Germinal center (tissue), 1 donor: ENCODE data around the gene LYPD8.
"Not testable (repeated sequence)": the region's sequence is repeated elsewhere in the genome, so short reads cannot be mapped to it uniquely, and the experiment has no call there.

ENCODE experiments used
- DNase-seq: peaks from one replicate; pipeline ENCODE4 v3.0.0; 2012; ENCODE audit warnings: mixed read lengths, low spot score

Gene LYPD8, protein sequence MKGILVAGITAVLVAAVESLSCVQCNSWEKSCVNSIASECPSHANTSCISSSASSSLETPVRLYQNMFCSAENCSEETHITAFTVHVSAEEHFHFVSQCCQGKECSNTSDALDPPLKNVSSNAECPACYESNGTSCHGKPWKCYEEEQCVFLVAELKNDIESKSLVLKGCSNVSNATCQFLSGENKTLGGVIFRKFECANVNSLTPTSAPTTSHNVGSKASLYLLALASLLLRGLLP

DNA sequence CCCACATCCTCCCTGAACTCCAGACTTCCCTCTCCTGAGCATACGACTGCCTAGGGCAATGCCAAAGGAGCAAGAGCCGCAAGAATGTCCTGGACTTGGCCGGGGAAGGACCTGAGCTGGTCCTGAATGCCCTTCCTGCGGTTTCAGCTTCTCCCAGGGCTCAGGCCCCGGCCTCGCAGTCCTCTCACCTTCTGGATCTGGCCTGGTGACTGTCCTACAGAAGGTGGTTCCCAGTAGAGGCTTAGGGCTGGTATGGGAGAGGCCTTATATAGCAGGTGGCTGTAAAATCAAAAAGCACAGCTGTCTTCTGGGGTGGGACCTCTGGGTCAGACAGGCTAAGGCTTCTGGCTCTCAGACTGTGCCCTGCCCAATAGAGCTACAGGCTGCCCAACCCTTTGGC, at the start of gene LYPD8:
TSS of gene LYPD8 (minus strand) at position 243 of the 400 bp plus-strand sequence. CDS start 4,678 bp downstream, outside the sequence.
- no peak for DNase-seq

DNA sequence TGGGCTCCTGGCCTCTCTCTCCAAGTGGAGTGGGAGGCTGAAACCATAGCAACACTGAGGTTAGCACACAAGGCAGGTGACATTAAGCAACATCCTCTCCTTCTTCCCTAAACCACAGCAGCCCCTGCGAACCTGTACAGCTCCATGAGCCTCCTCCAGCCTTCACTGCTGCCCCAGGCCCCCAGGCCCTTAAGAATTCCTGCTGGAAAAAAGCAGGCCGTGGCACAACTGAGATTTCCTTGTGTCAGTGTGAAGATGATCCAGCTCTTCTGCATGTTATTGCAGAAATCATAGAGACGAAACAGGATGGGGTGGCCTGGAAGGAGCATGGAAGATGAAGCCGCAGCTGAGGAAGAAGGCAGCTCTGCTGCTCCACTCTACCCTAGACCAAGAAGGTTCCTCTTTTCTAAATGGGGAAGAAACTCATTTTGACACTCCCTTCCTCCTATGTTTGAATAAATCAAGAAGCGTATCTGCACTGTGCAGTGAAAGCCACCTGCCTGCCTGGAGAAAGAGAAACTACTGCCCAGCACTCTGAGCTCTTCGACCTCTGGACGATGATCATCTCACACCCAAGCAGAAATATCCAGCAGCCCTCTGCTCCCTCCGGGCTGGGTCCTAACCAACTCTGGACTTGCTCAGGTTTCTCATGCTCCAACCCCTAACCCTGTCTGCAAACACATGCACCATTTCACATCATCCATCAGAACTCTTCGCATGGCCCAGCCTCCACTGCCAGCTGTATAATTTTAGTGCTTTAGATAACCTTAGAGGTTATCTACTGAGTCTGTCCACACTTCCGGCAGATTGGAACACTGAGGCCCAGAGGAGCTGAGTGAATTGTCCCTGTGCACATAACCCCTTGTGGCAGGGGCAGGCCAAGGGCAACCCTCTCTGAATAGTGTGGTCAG, 49.5 kb upstream of the LYPD8 start:
- peak; percentile 77 for DNase-seq

DNA sequence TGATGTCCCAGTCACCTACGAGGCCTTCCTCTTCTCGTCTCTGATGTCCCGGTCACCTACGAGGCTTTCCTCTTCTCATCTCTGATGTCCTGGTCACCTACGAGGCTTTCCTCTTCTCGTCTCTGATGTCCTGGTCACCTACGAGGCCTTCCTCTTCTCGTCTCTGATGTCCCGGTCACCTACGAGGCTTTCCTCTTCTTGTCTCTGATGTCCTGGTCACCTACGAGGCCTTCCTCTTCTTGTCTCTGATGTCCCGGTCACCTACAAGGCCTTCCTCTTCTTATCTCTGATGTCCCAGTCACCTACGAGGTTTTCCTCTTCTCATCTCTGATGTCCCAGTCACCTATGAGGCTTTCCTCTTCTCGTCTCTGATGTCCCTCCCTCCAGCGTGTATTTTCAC, 47.9 kb upstream of the LYPD8 start:
- DNase-seq: not testable (repeated sequence)

DNA sequence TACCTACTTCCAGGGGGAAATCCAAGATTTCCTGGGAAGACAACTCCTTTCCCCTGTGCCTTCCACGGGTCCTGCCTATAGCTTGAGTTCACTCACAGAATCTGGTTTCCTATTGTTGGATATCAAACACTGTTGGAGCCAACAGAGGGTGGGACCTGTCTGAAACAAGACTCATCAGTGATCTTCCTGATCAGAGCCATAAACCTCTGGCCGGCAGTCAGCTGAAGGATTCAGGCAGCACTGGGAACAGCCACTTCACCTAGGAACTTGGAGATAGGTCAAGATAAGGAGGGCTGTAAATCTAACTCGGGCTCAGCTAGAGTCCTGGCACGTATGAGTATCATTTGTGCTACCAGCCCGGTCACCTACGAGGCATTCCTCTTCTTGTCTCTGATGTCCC, 46.9 kb upstream of the LYPD8 start:
- DNase-seq: no peak

DNA sequence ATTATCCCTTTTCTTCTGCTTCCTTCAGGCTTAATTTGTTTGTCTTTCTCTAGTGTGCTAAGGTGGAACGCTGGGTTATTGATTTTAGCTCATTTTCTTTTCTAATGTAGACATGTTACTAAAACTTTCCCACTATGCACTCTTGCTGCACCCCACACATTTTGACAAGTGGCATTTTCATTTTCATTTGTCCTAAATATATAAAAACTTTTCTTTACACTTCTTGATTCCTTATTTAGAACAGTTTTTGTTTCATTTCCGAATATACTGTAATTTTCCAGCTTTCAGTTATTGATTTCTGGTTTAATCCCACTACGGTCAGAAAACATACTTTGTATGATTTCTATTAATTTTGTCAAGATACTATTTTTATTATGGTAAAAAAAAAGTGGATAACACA, 44.9 kb upstream of the LYPD8 start:
- DNase-seq: no peak

DNA sequence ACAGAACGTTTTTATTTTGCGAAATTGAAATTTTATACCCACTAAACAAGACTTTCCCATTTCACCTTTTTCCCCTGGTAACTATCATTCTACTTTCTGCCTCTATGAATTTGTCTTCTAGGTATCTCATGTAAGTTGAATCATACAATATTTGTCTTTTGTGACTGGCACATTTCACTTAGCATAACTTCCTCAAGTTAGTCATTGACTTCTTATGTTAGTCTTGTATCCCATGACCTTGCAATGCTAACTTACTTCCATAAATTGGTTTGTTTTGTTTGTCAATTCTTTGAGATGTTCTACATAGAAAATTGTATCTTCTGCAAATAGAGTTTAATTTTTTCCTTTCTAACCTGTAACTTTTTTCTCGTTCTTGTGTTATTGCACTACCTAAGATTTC, 43.2 kb upstream of the LYPD8 start:
- DNase-seq: no peak

DNA sequence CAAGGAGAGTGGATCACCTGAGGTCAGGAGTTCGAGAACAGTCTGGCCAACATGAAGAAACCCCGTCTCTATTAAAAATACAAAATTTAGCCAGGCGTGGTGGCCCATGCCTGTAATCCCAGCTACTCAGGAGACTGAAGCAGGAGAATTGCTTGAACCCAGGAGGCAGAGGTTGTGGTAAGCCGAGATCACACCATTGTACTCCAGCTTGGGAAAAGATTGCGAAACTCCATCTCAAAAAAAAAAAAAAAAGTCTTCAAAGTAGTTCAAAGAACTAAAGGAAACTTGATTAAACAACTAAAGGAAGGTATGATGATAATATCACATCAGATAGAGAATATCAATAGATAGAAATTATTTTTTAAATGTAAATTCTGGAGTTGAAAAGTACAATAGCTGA, 39.1 kb upstream of the LYPD8 start:
- DNase-seq: not testable (repeated sequence)

DNA sequence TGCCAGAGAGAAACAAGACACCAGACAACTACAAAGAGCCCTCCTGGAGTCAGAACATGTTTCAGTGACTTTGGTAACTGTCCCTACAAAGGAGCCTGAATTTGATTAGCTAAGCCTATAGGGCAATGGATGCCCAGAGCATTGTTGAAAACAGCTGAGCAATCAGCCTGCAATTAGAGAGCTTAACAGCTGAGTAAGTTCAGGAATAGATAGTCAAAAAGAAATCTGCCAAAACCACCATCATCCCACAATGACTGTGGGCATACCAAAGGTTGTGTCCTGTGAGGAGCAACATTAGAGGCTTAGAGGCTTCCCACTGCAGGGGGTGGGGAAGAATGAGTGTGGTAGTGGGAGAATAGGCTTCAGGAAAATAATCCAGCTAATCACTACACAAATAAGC, 38.0 kb upstream of the LYPD8 start:
- DNase-seq: no peak

DNA sequence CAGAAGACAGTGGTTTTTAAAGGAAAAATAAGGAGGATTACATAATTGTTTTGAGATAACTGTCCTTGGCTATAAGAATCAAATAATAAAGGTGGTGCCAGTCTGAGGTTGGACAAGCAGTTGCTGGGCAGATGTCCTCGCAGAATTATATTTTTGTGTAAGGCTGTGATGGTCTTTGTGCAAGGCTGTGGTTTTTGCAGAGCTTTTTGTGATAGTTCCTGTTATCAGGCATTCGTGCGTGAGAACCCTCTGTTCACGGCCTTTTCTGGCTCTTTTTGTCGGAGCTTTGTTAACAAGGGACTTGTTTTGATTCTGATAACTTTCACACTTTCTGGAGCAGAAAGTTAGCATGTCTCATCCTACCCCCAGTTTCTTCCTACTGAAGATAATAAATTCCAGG, 36.8 kb upstream of the LYPD8 start:
- DNase-seq: no peak

DNA sequence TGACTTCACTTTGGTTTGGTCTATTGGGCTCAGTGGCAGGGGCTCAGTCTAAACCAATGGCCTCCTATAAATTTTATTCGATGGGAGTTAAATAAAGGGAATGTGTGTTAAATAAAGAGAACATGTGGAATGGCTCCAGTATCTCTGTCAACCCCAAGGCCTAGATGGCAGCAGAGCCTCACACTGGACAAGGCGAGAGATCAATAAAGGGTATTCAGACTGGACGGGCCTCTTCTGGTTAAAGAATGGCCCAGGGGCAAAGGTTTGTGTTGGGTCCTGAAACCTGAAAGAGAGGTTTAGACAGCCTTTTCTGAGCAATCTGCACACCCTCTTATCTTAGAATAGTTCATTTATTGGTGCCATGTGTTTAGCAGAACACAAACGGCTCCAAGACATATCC, 35.5 kb upstream of the LYPD8 start:
- no peak for DNase-seq

DNA sequence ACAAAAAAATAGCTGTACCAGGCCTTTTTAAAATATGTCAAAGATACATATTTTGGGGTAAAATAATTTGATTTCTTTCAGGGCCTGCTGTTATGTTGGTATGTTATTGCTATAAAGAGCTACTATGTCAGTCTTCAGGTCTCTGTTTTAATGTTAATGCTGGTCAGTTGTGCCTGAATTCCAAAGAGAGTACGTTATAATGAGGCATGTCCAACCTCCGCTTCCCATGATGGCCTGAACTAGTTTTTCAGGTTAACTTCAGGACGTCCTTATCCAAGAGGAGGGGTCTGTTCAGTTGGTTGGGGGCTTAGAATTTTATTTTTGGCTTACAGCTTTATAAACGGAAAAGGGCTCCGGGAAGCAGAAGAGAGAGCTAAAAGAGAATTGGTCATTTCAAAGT, 34.9 kb upstream of the LYPD8 start:
- DNase-seq: no peak

DNA sequence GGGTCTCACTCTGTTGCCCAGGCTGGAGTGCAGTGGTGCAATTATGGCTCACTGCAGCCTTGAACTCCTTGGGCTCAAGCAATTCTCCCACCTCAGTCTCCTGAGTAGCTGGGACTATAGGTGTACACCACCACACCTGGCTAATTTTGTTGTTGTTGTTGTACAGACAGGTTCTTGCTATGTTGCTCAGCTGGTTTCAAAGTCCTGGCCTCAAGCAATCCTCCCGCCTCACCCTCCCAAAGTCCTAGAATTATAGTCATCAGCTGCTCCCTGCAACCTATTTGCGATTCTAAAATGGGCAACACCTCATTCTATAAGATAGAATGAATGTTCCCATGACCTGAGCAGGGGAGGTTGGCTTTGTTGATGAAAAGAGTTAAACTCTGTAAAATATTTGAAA, 33.8 kb upstream of the LYPD8 start:
- DNase-seq: not testable (repeated sequence)

DNA sequence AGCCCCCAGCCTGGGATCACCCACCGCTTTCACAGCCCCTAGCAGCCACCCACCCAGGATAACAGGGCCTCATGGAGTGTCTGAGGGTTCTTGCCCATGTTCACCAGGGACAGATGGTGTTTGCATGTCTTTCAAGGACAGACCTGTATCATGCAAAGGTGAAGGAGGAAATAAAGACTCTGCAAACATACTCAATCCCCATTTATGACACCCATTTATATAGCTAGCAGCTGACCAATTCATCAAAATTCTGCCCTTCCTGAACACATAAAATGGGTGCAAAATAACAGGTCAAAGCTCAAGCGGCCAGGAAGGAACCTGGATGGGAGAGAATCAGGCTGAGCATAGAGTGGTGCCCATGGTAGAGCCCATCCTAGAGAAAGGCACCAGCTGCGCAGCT, 32.8 kb upstream of the LYPD8 start:
- no peak for DNase-seq

DNA sequence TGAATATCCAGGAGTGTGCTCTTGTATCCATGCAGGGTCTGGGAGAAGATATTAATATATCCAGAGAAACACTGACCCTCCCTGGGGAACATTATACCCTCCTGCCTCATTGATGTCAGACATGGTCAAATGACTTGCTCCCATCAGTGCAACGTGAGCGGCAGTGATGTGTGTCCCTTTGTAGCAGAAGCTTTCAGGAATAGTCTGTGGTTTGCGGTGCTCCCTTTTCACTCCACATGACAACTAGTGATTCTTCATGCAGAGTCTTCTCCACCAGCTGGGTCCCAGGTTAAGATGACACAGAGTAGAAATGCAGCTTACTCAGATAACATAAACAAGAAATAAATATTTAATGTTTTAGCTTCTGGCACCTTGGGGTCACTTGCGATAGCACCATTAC, 31.9 kb upstream of the LYPD8 start:
- DNase-seq: no peak

DNA sequence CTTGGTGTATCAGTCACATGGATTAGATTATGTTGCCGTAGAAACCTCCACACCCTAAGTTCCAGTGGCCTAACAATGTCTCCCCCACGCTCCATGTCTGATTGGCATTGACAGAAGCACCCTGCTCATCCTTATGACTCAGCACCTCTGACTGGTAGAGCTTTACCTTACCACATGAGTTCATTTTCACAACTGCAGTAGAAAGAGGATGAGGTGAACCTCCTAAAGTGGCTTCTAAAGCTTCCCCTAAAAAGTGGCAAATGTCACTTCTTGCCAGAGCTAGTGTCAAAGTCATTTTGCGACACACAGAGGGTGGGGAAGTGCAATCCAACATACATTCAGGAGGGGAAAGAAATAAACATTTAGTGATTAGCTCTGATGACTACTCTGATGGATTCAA, 30.6 kb upstream of the LYPD8 start:
- no peak for DNase-seq

DNA sequence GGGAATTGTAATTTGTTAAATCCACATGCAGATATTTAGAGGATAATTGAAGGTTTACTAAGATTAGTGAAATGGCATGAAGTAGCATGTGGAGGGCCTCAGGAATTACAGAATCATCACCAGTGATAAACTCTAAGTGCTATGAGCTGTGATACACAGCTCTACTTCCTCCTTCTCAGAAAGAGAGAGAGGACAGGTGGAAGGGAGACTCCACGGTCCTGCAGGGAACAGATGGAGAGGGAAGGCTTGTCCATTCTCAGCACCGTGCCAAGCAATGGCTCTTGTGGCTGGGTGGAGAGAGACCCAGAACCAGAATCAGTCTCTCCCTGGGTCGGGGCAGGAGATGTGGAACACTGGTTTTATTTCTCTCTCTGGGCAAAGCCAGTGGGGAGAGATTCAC, 27.8 kb upstream of the LYPD8 start:
- no peak for DNase-seq

DNA sequence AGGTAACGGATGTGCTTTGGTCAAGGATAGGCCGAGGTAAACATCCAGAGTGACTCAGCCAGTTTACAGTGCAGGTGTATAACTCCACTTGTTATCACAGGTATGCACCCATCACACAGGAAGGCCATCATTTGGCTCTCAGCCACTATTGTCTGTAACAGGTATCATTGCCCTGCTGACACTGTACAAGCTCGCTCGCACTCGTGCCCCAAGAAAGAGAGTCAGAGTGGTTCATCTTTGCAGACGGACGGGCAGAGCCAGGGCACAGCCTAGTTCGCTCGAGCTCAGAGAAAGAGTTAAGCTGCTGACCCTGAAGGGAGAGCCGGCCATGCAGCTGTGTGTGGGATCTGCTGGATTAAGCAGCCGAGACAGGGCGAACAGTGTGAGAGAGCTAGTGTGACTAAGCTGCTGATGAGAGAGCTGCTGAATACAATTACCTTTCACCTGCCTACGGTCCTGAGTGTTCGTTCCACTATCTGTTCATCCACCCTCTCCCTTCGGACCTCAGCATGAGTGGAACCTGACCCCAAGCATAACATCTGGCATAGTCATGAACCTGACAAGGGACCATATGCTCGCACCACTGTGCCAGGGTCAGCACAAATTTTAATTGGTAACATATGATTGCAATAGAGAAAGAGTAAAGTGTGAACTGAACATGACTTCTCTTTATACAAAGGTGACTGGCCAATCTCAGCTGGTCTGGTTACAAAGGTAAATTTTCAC, 27.0 kb upstream of the LYPD8 start:
- no peak for DNase-seq

DNA sequence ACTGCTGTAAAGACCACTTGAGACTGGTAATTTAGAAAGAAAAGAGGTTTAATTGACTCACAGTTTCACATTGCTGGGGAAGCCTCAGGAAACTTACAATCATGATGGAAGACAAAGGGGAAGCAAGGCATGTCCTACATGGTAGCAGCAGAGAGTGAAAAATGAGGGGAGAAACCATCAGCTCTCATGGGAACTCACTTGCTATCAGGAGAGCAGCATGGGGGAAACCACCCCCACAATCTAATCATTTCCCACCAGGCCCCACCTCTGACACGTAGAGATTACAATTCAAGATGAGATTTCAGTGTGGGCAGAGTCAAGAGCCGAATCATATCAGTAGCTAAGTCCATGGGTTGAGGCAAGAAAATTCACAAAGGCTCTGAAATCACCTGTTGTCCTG, 23.8 kb upstream of the LYPD8 start:
- DNase-seq: no peak

DNA sequence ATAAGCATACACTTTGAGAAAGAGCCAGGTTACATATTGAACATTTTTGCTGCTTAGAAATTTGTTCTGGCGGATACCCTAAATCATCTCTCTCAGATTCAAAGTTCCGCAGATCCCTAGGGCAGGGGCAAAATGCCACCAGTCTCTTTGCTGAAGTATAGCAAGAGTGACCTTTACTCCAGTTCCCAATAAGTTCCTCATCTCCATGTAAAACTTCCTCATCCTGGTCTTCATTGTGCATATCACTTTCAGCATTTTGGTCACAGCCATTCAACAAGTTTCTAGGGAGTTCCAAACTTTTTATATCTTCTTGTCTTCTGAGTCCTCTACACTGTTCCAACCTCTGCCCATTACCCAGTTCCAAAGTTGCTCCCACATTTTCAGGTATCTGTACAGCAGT, 23.3 kb upstream of the LYPD8 start:
- no peak for DNase-seq

DNA sequence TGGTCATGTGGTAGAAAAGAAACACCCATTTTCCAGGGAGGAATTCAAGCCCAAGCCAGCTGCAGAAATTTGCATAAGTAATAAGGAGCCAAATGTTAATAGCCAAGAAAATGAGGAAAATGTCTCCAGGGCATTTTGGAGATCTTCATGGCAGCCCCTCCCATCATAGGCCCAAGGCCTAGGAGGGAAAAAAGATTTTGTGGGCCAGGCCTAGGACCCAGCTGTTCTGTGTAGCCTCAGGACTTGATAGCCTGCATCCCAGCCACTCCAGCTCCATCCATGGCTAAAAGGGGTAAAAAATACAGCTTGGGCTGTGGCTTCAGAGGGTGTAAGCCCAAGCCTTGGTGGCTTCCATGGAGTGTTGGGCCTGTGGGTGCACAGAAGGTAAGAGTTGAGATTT, 21.4 kb upstream of the LYPD8 start:
- no peak for DNase-seq

DNA sequence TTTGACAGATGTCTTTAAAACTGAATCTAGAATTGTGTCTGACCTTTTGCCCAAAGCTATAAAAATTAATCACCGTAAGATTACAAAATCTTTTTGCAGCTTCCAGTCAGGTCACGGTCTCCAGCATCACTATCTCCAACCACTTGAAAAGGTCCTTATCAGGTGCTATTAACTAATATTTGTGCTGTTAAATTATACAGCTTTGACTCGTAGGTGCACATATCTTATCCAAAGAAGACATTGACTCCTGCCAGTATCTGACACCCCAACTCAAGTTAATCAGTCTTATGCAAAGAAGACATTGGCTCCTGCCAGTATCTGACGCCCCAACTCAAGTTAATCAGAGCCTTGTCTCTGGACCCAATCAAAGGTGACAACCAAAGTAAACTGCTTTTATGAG, 19.9 kb upstream of the LYPD8 start:
- no peak for DNase-seq

DNA sequence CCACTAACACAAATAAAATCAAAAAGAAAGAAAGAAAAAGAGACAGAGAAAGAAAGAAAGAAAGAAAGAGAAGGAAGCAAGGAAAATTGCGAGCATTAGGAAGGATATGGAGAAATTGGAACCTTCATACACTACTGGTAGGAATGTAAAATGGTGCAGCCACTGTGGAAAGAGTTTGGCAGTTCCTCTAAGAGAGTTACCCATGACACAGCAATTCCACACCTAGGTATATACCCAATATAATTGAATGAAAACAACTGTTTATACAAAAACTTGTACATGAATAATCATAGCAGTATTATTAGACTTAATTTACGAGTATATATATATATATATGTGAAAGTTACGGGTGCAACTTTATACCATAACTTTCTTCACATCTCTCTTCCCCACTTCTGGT, 4.1 kb upstream of the LYPD8 start:
- no peak for DNase-seq

DNA sequence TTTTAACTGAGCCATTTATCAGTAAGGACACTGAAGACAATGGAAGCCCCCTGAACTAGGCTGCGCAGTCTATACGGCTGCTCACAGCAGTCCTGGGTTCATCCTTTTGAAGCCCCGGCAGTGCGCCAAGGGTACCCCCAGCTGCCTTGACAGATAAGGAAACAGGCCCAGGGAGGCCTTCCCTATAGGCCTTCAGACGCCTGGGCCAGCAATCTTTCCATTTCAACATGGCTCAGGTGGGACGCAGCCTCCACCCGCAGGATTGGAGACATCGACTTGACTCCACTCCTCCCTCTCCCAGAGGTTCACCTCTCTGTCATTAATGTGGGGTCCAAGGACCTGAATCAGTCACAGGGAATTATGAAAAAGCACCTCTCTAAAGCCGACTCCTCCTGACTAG, 2.8 kb upstream of the LYPD8 start:
- no peak for DNase-seq
